Raji (cell line): ENCODE results near the gene GCC2.
A peak's percentile ranks its signal among the peaks of the same experiment; 100 is the strongest.

Source experiments
- POLR2A ChIP-seq: IDR thresholded peaks from 2 replicates; pipeline ENCODE4 v1.6.1; 2011; ENCODE audit warnings: low read depth, low read length, control low read depth; ENCODE audit not compliant: insufficient read depth

Gene GCC2, protein sequence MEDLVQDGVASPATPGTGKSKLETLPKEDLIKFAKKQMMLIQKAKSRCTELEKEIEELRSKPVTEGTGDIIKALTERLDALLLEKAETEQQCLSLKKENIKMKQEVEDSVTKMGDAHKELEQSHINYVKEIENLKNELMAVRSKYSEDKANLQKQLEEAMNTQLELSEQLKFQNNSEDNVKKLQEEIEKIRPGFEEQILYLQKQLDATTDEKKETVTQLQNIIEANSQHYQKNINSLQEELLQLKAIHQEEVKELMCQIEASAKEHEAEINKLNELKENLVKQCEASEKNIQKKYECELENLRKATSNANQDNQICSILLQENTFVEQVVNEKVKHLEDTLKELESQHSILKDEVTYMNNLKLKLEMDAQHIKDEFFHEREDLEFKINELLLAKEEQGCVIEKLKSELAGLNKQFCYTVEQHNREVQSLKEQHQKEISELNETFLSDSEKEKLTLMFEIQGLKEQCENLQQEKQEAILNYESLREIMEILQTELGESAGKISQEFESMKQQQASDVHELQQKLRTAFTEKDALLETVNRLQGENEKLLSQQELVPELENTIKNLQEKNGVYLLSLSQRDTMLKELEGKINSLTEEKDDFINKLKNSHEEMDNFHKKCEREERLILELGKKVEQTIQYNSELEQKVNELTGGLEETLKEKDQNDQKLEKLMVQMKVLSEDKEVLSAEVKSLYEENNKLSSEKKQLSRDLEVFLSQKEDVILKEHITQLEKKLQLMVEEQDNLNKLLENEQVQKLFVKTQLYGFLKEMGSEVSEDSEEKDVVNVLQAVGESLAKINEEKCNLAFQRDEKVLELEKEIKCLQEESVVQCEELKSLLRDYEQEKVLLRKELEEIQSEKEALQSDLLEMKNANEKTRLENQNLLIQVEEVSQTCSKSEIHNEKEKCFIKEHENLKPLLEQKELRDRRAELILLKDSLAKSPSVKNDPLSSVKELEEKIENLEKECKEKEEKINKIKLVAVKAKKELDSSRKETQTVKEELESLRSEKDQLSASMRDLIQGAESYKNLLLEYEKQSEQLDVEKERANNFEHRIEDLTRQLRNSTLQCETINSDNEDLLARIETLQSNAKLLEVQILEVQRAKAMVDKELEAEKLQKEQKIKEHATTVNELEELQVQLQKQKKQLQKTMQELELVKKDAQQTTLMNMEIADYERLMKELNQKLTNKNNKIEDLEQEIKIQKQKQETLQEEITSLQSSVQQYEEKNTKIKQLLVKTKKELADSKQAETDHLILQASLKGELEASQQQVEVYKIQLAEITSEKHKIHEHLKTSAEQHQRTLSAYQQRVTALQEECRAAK (N-terminal part only)

GRCh38 chr2:108448678-108449409 lies at the start of gene GCC2:
TSS of gene GCC2 (plus strand) at chr2:108449206. CDS start at chr2:108449275, 69 bp downstream.
- peak; percentile 93 for TF ChIP-seq POLR2A

- TF ChIP-seq POLR2A, result no peak
These were observed 49.5 kb upstream of the GCC2 start for GRCh38 chr2:108399479-108399878.

GRCh38 chr2:108401800-108402199 lies 47.2 kb upstream of the GCC2 start:
- no peak for TF ChIP-seq POLR2A

DNA sequence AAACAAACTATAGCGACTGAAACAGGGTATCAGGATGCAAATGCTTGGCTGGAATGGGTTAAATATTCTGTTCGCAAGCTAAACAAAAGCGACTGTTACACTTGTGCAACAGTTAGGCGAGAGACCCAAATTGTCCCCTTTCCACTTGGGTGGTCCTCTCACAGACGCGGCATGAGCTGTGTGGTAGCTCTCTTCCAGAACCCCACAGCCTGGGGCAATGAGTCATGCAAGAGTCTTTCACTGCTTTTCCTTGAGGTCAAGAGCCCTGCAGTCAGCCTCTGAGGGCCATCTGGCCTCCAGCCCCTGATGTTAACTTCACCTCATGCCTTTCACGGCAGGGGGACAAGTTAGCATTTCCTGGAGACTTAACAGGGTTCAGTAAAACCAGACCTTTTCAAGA lies 45.5 kb upstream of the GCC2 start:
- no peak for TF ChIP-seq POLR2A

DNA sequence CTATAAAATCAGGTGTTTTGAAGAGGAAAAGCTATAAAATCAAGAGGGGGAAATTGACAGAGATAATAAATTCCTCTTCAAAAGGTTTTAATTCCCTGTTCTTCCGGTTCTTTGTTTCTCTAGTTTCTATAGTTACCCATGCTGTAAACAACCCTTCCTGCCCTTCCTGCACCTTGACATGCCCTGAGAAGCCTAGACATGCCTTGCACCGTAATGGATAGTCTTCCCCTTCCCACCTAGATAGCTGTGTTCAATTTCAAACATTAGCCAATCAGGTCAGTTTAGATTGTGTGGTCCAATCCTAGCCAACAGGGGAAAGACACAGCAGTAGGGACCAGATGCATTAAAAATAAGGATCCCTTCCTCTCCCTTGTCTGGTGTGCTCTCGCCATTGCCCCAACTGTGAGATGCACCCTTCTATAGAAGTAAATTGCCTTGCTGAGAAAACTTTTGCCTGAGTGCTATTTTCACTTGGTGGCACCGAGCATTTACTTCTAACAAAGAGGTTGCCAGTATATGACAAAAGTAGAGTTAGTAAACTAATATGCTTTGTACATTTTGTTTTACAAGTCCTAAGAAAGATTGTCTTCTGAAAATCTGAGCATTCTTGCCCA lies 44.1 kb upstream of the GCC2 start:
- no peak for TF ChIP-seq POLR2A

- no peak for TF ChIP-seq POLR2A
These were observed 40.9 kb upstream of the GCC2 start for GRCh38 chr2:108407864-108408729.

GRCh38 chr2:108409768-108410167 lies 39.2 kb upstream of the GCC2 start:
- no peak for TF ChIP-seq POLR2A

DNA sequence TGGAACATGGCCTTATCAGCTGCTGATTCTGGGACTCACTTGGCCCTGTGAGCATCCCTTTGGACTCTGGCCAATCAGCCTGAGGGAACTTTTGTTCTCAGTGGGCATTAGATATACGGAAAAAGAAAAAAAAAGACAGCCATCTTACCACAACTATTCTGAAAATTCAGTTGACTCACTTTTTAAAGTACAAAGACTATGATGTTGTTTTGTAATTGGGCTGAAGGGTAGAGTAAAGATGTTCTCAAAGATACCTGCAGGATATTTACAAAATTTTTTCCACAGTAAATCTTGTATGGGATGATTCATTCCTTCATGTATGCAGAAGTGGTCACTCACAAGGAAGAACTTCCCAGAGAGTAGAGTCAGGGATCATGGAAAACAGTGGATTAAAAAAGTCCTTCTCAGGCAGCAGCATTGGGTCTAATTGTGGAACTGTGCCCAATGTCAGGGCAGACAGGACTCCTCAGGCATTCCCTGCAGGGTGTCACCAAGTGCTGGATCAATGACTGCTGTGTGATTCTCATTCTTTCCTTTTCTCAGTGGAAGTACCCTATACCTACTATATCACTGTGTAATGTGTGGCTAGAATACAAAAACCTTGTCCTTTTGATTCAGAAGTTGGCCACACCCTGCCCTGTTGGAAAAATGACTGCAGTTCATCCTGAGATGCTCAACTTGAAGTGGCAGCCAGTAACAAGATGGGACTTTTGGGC lies 35.9 kb upstream of the GCC2 start:
- TF ChIP-seq POLR2A, result no peak

DNA sequence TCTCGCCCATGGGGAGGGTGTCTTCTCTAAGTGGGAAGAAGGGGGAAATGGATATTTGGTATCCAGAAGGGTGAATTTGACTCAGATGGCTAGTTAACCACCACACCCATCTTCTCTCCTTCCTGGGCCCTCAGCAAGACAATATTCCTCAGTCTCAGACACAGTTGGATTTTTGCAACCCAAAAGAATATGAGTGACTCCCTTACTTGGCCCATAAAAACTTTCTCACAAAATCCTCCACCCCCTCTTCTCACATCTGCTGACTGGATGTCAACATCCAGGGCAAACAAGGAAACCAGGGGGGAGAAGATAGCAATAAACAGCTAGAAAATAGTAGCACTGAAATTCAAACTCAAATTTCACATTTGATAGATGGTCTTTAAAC lies 35.3 kb upstream of the GCC2 start:
- no peak for TF ChIP-seq POLR2A

DNA sequence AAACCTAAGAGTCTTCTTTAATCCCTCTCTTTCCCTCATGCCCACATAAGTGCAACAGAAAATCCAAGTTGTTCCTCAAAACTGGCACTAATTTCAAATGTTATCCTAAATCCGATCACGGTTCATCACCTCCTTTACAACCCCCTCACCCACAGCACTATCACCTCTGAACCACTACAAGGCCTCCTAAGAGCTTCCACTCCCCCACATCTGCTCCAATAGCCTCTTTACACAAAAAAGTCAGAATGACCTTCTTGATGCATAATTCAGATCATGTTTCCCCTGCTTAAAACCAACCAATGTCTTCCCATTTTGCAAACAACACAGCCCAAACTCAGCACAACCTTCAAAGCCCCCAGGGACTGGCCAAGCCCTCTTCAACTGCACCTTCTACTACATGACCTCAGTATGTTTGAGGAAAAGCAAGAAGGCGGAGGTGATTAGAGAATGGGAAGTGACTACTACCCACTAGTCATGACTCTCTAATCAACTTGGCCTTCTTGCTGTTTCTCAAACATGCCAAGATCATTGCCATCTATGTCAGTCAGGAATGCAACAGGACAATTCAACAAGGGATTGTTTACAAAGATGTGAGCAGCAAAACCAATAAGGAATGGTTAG lies 34.6 kb upstream of the GCC2 start:
- TF ChIP-seq POLR2A, result no peak

GRCh38 chr2:108414945-108415344 lies 34.1 kb upstream of the GCC2 start:
- TF ChIP-seq POLR2A, result no peak

GRCh38 chr2:108417254-108417653 lies 31.8 kb upstream of the GCC2 start:
- no peak for TF ChIP-seq POLR2A
